Lower leg skin (tissue), 4 donors: ENCODE data around the gene IFRD2. TPM values are rescaled to one million over a fixed set of nuclear protein-coding genes. Genes with fewer than 3 reads are reported as not detected.

Experiments
- DNase-seq, 2 donors: peaks; one replicate each; pipeline ENCODE4 v3.0.0-alpha.2; 2019; ENCODE audit warnings: low spot score in 2 of 2
- H3K4me3 ChIP-seq: fragments of 200-600 bp; sonication (generic); 2 replicates; pipeline ENCODE4 v1.5.1; 2017; ENCODE audit warnings: mild to moderate bottlenecking, low read depth; ENCODE audit not compliant: poor library complexity, severe bottlenecking
- CTCF ChIP-seq, 3 donors: fragments of 450-650 bp; IDR thresholded peaks; one replicate each; pipeline ENCODE4 v1.5.1; 2016; ENCODE audit warnings: antibody characterized with exemption in 3 of 3, mild to moderate bottlenecking in 3 of 3, moderate library complexity in 2 of 3
- POLR2A ChIP-seq, 2 donors: fragments of 450-650 bp; IDR thresholded peaks; one replicate each; pipeline ENCODE4 v1.6.1; 2016 to 2017; ENCODE audit warnings: antibody characterized with exemption in 2 of 2, mild to moderate bottlenecking in 1 of 2, moderate library complexity in 1 of 2
- WGBS, 2 donors: methylation state at CpG; one replicate each; pipeline ENCODE4 v1.1.5; 2018; 5-methylcytosine and 5-hydroxymethylcytosine counted together
- intact Hi-C: fragments of 100-400 bp; cut with DNase I; formaldehyde crosslinking; loops from one replicate; pipeline ENCODE4 v1.15.0; 2023; ENCODE audit warnings: low total_unique reads
- total RNA-seq, 4 donors: library from RNA; depleted of rRNA; stranded (reverse); fragments of >200 nt; gene quantifications; one replicate each; pipeline ENCODE4 v1.1.0, GENCODE V29; 2016

IFRD2 gene
- total RNA-seq, 4 donors from 2014 or later = 32.9 to 69.0 (median 39.8) TPM

- intact Hi-C loops = no loop called here
- no peak for TF ChIP-seq POLR2A (IDR thresholded peaks at IDR 0.05)
- no peak for TF ChIP-seq CTCF (IDR thresholded peaks at IDR 0.05)
- H3K4me3 ChIP-seq = no peak overlapping the region
- WGBS, 2 donors = 83 to 84% methylated on average over 6 of the region's 6 CpGs
- DNase-seq = no peak
Observed at GRCh38 chr3:50266017-50266416, 26.2 kb downstream of the IFRD2 start.

DNA sequence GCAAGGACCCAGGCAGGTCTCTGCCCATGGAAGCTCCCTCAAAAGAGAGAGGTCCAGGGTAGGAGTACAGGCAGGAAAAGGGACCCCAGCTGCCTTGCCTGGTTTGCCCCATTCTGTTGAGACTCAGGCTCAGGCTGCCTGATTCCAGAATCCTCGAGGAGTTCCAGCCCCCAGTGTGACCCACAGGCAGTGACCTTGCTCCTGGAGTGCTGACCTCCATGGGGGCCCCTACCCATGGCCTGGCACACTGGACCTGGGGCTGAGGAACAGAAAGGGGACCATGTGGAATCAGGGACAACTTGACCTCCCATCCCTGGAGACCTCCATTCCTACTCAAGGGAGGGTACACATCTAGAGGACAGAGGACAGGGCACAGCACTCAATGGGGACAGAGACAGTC lies 26.7 kb downstream of the IFRD2 start:
- TF ChIP-seq CTCF (IDR thresholded peaks at IDR 0.05) = no peak
- no peak for TF ChIP-seq POLR2A (IDR thresholded peaks at IDR 0.05)
- H3K4me3 ChIP-seq = no peak overlapping the region
- DNase-seq = no peak
- intact Hi-C loops = no loop called here
- WGBS, 2 donors = 50 to 60% methylated on average over 1 of the region's 1 CpG

- TF ChIP-seq POLR2A (IDR thresholded peaks at IDR 0.05) (no peak), CTCF (IDR thresholded peaks at IDR 0.05) (no peak)
- 58 to 80% methylated on average over 7 of the region's 7 CpGs for whole genome bisulfite sequencing, 2 donors
- H3K4me3 ChIP-seq = no peak overlapping the region
- intact Hi-C loops = no loop called here
- DNase-seq = no peak
Observed at GRCh38 chr3:50264964-50265485, 27.2 kb downstream of the IFRD2 start.

DNA sequence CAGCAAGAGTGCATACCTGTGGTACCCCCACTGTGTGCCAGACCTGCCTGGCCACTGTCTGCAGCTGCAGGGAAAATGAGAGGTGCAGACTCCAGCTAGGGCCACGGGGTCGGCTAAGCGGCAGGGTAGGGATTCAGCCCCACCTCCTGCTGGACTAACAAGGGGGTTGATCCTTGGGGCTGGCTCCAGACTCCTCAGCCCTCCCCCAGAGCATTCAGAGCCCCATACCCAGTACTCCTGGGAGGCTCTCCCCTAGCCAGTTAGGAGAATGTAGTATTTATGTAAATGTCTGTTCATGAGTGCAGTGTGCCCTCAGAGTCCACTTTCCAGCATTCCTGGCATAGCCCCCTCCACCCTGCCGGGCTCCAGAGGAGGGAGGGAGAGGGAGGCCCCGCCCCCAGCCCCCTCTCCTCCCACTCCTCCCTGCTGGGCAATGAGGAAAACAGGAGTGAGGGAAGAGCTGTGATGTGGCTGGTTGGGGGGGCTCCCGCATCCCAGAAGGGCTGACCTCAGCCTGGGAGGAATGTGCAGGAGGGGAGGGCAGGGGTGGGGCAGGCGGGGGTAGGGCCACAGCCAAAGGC lies 27.8 kb downstream of the IFRD2 start:
- DNase-seq = peak in 1 of 2 donors; percentile 92
- H3K4me3 ChIP-seq = no peak overlapping the region
- TF ChIP-seq CTCF (IDR thresholded peaks at IDR 0.05) (no peak), POLR2A (IDR thresholded peaks at IDR 0.05) (no peak)
- WGBS, 2 donors = 38 to 40% methylated on average over 7 of the region's 7 CpGs
- intact Hi-C loops = no loop called here

DNA sequence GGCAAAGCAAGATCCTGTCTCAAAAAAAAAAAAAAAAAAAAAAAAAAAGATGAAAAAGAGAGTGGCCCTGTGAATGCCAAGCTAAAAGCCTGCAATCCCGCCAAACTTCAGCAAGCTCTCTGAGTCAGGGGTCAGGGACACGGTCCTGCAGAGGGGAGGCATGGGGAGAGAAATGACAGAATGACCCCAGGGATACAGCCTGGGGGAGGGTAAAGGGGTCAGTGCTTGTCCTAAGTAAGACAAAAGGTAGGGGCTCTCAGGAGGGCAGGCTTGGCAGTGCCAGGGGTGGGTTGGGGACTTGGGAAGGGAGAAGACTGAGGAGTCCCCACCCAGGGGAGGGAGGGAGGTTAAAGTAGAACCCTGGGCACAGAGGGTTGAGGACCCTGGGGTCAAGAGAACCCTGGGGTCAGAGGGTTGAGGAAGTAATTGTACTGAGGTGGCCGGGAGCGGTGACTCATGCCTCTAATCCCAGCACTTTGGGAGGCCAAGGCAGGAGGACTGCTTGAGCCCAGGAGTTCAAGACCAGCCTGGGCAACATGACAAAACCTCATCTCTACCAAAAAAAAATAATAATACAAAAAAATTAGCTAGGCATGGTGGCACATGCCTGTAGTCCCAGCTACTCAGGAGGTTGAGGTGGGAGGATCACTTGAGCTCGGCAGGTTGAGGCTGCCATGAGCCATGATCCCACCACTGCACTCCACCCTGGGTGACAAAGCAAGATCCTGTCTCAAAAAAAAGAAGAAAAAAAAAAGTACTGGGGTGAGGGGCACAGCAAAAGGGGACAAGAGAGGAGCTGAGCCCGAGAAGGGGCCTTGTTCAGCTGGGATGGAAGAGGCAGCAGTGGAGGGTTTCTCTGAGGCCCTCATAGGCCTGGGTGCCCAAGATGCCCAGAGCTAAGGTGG lies 28.5 kb downstream of the IFRD2 start:
- 61 to 69% methylated on average over 6 of the region's 6 CpGs for WGBS, 2 donors
- no peak overlapping the region for H3K4me3 ChIP-seq
- intact Hi-C loops = no loop called here

More for the DNA sequence above, 28.5 kb downstream of the IFRD2 start:
- DNase-seq = no peak
- TF ChIP-seq CTCF (IDR thresholded peaks at IDR 0.05) (no peak), POLR2A (IDR thresholded peaks at IDR 0.05) (no peak)
